A673 (cell line): ENCODE results near the gene SDF2L1. TPM values are rescaled to one million over a fixed set of nuclear protein-coding genes. Genes with fewer than 3 reads are reported as not detected.
A peak's percentile ranks its signal among the peaks of the same experiment; 100 is the strongest.

Experiments used
- BruUV-seq: library from RNA; stranded (reverse); fragments of 400-500 nt; replicated peaks from 2 replicates; lab custom pipeline; 2021; lab: Mats Ljungman, UMichigan
- CTCF ChIA-PET: fragments of 300-600 bp; sonication (Branson Sonifier 250); formaldehyde crosslinking; loops from one replicate; lab custom pipeline; 2022; ENCODE audit warnings: antibody characterized with exemption; lab: Charles Lee
- POLR2A ChIA-PET: fragments of 300-600 bp; sonication (Branson Sonifier 250); formaldehyde crosslinking; loops from one replicate; lab custom pipeline; 2022; ENCODE audit warnings: antibody characterized with exemption; ENCODE audit not compliant: low non-redundant PET; lab: Charles Lee
- DNase-seq: peaks from one replicate; pipeline ENCODE4 v3.0.0-alpha.2; 2015; ENCODE audit warnings: low spot score
- H3K27ac ChIP-seq: fragments of 200-600 bp; sonication (generic); 2 replicates; pipeline ENCODE4 v1.5.1; 2016; ENCODE audit warnings: mixed run types, low read depth, mild to moderate bottlenecking, mixed read lengths, antibody characterized with exemption, low read length; ENCODE audit not compliant: poor library complexity, severe bottlenecking
- H3K27me3 ChIP-seq: fragments of 200-600 bp; sonication (generic); replicated peaks from 2 replicates; pipeline ENCODE4 v1.6.1; 2017; ENCODE audit warnings: mixed run types, low read depth, mild to moderate bottlenecking, mixed read lengths, antibody characterized with exemption, low read length; ENCODE audit not compliant: insufficient read depth, poor library complexity
- H3K36me3 ChIP-seq: fragments of 200-600 bp; sonication (generic); 2 replicates; pipeline ENCODE4 v1.6.1; 2016; ENCODE audit warnings: mixed run types, mild to moderate bottlenecking, mixed read lengths, antibody characterized with exemption, low read length; ENCODE audit not compliant: insufficient read depth, poor library complexity, severe bottlenecking
- H3K4me1 ChIP-seq: fragments of 200-600 bp; sonication (generic); 2 replicates; pipeline ENCODE4 v1.6.1; 2017; ENCODE audit warnings: mixed run types, mild to moderate bottlenecking, mixed read lengths, antibody characterized with exemption, low read length; ENCODE audit not compliant: insufficient read depth, poor library complexity, severe bottlenecking
- H3K4me3 ChIP-seq: fragments of 200-600 bp; sonication (generic); 2 replicates; pipeline ENCODE4 v1.5.1; 2016; ENCODE audit warnings: low read depth, mixed run types, mild to moderate bottlenecking, mixed read lengths, low read length; ENCODE audit not compliant: poor library complexity, severe bottlenecking
- H3K9me3 ChIP-seq: fragments of 200-600 bp; sonication (generic); 2 replicates; pipeline ENCODE4 v1.6.1; 2016; ENCODE audit warnings: mixed run types, low read depth, mild to moderate bottlenecking, mixed read lengths, antibody characterized with exemption, low read length; ENCODE audit not compliant: poor library complexity, severe bottlenecking
- EZH2 ChIP-seq: fragments of 200-600 bp; sonication (generic); IDR thresholded peaks from 2 replicates; pipeline ENCODE4 v1.6.1; 2017; ENCODE audit warnings: borderline replicate concordance, low read depth, mild to moderate bottlenecking, mixed read lengths, antibody characterized with exemption, low read length; ENCODE audit not compliant: poor library complexity, severe bottlenecking
- intact Hi-C: fragments of 100-400 bp; cut with micrococcal nuclease; formaldehyde crosslinking; loops from one replicate; pipeline ENCODE4 v1.10.0; 2022; ENCODE audit not compliant: unreplicated experiment
- total RNA-seq: library from RNA; stranded (reverse); gene quantifications from 2 replicates; pipeline ENCODE4 v1.2.3, GENCODE V29; 2021
- TF ChIP-seq, protein P1 (sequence below): fragments of 300-800, 200-600 bp; sonication (generic); conservative IDR thresholded peaks from 2 replicates; pipeline ENCODE4 v1.5.1; 2017; ENCODE audit warnings: low read depth, mild to moderate bottlenecking, antibody characterized with exemption, low read length, moderate library complexity, mixed read lengths

The SDF2L1 gene
- total RNA-seq, 1 experiment from 2014 or later: 50.1 TPM

DNA sequence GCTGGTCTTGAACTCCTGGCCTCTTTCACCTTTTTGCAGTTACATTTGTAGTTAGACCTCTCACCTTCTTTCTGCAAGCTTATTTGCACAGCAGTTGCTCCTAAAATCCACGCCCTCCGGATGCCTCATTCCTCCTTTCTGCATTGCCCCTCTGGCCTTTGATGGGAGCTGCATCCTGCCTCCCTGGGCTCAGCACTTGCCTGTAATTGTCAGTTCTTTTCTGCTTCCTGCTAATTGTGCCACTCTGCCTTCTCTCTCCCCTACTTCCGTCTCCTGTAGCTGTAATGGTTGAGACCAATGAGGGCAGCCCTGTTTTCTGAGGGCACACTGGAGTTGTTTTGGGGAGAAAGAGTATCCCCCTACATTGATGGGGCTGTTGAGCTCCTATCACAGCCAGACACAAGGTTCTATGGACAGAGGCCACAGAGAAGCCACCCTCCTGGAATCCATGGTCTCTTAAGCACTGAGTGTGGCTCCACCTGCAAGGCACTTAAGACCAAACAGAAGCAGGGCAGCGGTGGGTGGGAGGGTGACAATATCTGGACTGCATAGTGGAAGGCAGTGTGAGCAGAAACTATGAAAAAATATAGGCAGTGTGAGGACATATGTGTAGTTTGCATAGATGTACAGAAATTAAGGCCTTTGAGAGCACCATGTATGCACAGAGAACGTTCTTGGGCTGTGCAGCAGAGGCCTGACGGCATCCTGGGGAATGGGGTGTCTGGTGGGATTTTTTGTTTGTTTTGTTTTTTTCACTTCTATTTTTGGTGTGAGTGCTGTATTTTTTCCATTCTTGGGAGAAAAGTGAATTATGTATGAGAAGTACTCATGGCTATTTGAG lies 42.8 kb upstream of the SDF2L1 start:
- Histone ChIP-seq H3K4me3 (no peak overlapping the region), H3K36me3 (peaks cover 40% of the 10 kb centered on the region), H3K27me3 (no peaks in the 10 kb centered on the region), H3K4me1 (no peaks in the 10 kb centered on the region), H3K27ac (peak overlapping the region; percentile 19), H3K9me3 (no peaks in the 10 kb centered on the region)
- no peak for DNase-seq
- BruUV-seq: no TSS peak
- intact Hi-C loops: no loop called here
- ChIA-PET POLR2A (no interaction called here), CTCF (no interaction called here)
- TF ChIP-seq EZH2: no peak
- TF ChIP-seq, protein P1, sequence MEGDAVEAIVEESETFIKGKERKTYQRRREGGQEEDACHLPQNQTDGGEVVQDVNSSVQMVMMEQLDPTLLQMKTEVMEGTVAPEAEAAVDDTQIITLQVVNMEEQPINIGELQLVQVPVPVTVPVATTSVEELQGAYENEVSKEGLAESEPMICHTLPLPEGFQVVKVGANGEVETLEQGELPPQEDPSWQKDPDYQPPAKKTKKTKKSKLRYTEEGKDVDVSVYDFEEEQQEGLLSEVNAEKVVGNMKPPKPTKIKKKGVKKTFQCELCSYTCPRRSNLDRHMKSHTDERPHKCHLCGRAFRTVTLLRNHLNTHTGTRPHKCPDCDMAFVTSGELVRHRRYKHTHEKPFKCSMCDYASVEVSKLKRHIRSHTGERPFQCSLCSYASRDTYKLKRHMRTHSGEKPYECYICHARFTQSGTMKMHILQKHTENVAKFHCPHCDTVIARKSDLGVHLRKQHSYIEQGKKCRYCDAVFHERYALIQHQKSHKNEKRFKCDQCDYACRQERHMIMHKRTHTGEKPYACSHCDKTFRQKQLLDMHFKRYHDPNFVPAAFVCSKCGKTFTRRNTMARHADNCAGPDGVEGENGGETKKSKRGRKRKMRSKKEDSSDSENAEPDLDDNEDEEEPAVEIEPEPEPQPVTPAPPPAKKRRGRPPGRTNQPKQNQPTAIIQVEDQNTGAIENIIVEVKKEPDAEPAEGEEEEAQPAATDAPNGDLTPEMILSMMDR: no peak

DNA sequence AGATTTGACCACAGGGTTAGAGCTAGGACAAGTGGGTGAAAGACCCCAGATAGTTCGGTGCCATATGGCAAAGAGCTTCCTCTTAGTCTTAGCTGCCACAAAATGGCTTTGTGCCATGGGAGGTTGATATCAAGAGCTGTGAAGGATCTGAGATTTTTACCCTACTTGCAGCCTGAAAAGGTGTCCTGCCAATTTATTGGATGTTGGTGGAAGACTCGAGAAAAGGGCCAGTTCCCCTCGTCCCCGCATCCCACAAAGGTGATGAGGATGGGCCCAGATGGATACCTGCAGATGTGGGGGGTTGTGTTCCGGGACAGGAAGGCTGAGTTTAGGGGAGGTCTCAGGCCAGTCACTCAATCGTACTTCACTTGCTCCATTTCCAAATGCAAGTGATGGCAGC lies 39.5 kb upstream of the SDF2L1 start:
- TF ChIP-seq, protein P1: no peak
- TF ChIP-seq EZH2: no peak
- Histone ChIP-seq H3K9me3 (no peaks in the 10 kb centered on the region), H3K36me3 (peaks cover 7% of the 10 kb centered on the region), H3K27me3 (no peaks in the 10 kb centered on the region), H3K27ac (no peak overlapping the region), H3K4me3 (no peak overlapping the region), H3K4me1 (no peaks in the 10 kb centered on the region)
- intact Hi-C loops: no loop called here
- CTCF ChIA-PET: no interaction called here
- no TSS peak for BruUV-seq
- DNase-seq: no peak
- POLR2A ChIA-PET: no interaction called here

DNA sequence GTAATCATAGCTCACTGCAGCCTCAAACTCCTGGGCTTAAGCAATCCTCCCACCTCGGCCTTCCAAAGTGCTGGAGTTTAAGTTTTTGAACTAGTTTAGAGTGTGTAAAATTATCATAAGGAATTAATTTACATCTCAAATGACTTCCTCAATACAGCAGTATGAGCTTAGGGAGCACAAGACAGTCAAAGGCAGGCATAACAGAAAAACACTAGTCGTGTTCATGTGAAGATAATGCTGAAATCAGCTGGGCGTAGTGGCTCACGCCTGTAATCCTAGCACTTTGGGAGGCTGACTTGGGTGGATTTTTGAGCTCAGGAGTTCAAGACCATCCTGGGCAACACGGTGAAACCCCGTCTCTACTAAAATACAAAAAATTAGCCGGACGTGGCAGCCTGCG lies 38.1 kb upstream of the SDF2L1 start:
- DNase-seq: peak; percentile 33
- H3K27ac ChIP-seq: no peak overlapping the region
- H3K36me3 ChIP-seq: peaks cover 3% of the 10 kb centered on the region
- ChIA-PET CTCF (no interaction called here), POLR2A (no interaction called here)
- TF ChIP-seq, protein P1: no peak
- no peak for TF ChIP-seq EZH2
- no peaks in the 10 kb centered on the region for H3K9me3 ChIP-seq
- no peaks in the 10 kb centered on the region for H3K4me1 ChIP-seq
- H3K27me3 ChIP-seq: no peaks in the 10 kb centered on the region
- H3K4me3 ChIP-seq: no peak overlapping the region
- intact Hi-C loops: no loop called here
- BruUV-seq: no TSS peak
